ENCODE results near the gene CCM2.

CCM2 gene

DNA sequence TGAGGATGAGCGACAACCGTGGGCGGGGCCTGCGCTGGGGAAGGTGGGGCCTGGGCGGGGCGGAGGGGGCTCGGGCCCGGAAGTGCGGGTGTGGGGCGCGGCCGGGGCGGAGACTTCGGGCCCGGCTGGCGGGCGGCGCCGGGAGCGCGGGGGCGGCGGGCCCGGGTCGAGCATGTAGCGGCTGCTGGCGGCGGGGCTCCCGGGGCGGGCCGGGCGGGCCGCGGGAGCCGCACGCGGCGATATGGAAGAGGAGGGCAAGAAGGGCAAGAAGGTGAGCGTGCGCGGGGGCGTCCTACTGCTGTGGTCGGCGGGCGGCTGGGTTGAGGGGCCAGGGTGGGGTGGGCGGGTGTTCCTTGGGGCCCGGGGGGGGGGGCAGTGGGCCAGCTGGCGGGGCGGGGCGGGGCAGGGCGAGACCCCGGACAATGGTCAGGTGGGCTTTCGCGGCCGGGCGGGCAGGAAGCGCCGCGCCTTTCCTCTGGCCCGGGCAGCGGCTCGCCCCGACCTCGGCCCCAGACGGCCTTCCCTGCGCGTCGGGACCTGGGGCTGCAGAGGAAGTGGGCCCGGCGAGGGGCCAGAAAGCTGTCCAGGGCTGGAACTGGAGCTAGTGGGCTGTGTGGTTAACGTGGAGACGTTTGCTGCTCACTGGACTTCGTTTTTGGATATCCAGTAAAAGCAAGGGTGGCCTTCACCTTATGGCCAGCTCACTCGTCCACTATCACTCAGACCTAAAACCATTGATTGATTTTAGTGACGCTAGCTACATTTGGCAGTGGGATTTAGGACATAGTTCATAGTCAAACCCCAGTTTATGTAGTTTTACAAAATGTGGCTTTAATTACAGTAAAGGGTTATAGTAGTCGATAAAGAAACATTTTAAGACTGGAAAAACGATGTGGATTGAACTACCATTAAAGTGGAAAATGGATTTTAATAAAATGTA, at the start of gene CCM2:
Gene CCM2 (plus strand): TSS at position 109 of the 940 bp plus-strand sequence. CDS start 133 bp downstream, at position 242.
- DNase-seq (ENCODE audit: low spot score), result peak; percentile 54

DNA sequence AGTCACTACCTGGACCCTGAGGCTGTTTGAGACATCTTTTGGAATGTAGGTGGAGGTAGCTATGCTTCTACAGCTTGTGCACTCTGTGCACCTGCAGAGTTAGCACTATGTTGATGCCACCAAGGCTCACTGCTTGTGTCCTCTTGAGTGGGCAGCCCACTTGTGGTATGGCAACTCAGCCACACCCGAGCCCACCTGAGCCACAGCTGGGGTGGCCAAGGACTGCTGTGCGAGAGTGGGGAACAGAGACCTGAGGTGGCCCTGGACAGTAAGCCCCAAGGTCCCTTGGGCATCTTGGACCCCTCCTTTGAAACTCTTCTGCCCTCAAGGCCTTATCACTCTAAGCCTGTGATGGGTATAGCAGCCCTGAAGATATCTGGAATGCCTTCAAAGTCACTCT, 46.8 kb upstream of the CCM2 start:
- DNase-seq (ENCODE audit: low spot score), result no peak

GRCh38 chr7:44955733-44956132, 44.3 kb upstream of the CCM2 start:
- no peak for DNase-seq (ENCODE audit: low spot score)

GRCh38 chr7:44956157-44956766, 43.7 kb upstream of the CCM2 start:
- DNase-seq (ENCODE audit: low spot score), result no peak

DNA sequence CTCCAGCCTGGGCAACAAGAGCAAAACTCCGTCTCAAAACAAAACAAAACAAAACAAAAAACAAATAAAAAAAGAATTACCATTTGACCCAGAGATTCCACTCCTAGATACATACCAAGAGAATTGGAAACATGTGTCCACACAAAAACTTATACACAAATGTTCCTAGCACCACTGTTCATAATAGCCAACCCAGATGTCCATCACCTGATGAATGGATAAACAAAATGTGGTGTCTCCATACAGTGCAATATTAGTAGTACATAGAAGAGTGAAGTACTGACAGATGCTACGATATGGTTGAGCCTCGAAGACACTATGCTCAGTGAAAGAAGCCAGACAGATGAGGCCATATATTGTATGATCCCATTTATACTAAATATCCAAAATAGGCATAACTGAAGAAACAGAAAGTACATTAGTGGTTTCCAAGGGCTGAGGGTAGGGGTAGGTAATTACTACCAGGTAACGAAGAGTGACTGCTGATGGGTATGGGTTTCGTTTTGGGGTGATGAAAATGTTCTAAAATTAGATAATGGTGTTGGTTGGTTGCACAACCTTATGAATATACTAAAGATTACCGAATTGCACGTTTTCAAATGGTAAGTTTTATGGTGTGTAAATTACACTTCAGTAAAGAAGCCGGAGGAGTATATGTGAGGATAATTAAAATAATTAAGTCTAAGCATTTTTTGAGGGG, 41.2 kb upstream of the CCM2 start:
- DNase-seq (ENCODE audit: low spot score), result no peak

DNA sequence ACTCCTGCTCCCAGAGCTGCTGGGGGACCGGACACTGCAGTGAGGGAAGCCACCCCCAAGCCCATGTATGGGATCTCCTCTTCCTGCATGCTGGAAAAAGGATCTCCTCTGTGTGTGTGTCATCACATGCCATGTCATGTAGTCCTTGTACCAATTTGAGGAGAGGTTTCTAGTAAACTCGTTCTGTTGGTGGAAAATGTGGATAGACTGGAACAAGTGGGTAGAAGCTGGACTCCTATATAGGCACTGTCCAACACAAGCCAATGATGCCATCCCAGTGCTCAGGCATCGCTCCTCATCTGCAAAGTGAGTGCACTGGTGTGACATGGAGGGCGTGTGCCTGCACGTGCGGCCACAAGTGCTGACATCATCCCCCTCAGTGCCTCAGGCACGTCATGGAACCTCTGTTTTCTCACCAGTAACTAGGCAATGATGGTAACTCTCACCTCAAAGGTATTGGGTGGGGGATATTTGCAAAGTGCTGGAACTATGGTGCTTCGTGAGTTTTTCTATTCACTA, 40.5 kb upstream of the CCM2 start:
- DNase-seq (ENCODE audit: low spot score), result peak; percentile 18

- no peak for DNase-seq (ENCODE audit: low spot score)
Observed at GRCh38 chr7:44960011-44960580, 39.9 kb upstream of the CCM2 start.

GRCh38 chr7:44961844-44962482, 38.0 kb upstream of the CCM2 start:
- DNase-seq (ENCODE audit: low spot score), result no peak

GRCh38 chr7:44962483-44963251, 37.3 kb upstream of the CCM2 start:
- DNase-seq (ENCODE audit: low spot score), result no peak

- no peak for DNase-seq (ENCODE audit: low spot score)
Observed at GRCh38 chr7:44963364-44964290, 36.4 kb upstream of the CCM2 start.

- peak; percentile 60 for DNase-seq (ENCODE audit: low spot score)
Observed at GRCh38 chr7:44964384-44964830, 35.6 kb upstream of the CCM2 start.

GRCh38 chr7:44964831-44965440, 35.1 kb upstream of the CCM2 start:
- no peak for DNase-seq (ENCODE audit: low spot score)

- DNase-seq (ENCODE audit: low spot score), result no peak
Observed at GRCh38 chr7:44965441-44965903, 34.5 kb upstream of the CCM2 start.

DNA sequence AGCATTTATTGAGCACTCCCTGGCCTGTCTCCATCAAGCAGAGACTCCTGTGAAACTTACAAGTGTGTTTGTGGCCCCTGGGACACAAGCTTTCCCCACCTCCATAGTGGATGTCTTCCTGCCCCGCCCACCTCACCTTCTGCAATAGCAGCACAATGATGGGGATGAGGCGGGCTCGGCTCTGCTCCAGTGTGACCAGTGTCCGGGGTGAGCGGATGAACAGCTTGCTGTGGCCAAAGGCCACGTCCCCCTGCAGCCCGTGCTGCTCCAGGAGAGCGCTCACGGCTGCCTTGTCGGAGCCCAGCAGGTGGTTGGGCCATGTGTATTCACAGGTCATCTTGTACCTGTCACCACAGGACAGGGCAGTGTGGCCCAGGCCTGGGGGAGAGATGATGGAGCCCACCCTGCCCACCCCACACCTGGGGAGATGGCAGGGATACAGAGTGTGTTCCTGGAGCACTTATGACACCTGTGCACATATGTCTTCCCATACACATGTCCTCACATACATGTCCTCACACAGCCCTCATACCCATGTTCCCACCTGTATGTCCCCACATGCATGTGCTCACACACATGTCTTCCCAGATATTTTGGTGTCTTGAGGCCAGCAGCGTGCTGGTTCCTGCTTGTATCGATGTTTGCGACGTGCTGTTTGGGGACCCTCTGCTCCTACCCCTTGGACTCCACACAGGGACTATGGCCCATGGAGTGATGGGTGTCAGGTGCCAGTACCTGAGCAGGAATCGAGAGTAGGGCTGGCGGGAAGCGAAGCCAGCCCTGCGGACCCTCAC, 33.9 kb upstream of the CCM2 start:
- DNase-seq (ENCODE audit: low spot score), result no peak

GRCh38 chr7:44966731-44967538, 33.1 kb upstream of the CCM2 start:
- DNase-seq (ENCODE audit: low spot score), result no peak

DNA sequence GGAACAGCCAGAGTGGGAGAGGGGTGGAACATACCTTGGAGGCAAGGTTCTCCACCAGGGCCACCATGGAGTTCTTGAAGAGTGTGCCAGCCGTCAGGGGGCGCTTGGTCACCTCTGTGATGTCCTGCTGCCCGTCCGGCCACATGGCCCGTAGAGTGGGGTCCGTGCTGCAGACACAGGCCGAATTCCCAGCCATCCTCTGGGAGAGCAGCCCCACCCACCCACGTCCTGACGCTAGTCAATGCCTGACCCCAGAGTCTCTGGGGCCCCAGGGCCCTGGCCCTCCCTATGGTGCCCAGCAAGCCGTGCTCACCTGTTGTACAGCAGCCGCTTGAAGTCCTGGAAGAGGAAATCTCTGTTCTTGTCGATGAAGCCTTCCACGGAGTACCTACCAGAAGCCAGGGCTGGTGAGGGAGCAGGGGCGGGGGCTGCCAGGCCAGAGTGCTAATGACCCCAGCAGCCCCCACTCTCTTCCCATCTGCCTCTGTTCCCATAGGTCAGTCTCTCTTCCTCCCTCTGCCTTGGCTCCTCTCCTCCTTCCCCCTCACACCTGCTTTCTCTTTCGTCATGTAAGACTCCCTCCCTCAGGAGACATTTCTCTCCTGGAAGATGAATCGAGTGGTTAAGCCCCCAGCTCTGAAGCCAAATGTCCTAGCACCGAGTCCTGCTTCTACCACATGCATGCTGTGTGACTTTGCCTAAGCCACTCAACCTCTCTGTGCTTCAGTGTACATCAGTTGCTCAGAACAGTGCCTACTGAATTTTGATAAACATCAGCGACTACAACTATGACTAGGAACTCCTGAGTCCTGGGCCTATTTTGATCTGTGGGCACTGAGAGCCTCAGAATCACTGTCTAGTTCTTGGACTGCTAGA, 32.2 kb upstream of the CCM2 start:
- no peak for DNase-seq (ENCODE audit: low spot score)

All from NAMALWA (cell line).